Measurements from ENCODE around the gene CPNE4. TPM values are rescaled to one million over a fixed set of nuclear protein-coding genes. Genes with fewer than 3 reads are reported as not detected.
"Not testable (repeated sequence)": the region's sequence is repeated elsewhere in the genome, so short reads cannot be mapped to it uniquely, and the experiment has no call there.

CPNE4 gene
- total RNA-seq, 1 experiment from 2014 or later, result not detected

GRCh38 chr3:131960324-131960723 lies 74.5 kb downstream of the CPNE4 start:
- DNase-seq (ENCODE audit: low read depth), result no peak

GRCh38 chr3:131957980-131958379 lies 76.8 kb downstream of the CPNE4 start:
- DNase-seq (ENCODE audit: low read depth), result no peak

GRCh38 chr3:131957511-131957910 lies 77.3 kb downstream of the CPNE4 start:
- no peak for DNase-seq (ENCODE audit: low read depth)

DNA sequence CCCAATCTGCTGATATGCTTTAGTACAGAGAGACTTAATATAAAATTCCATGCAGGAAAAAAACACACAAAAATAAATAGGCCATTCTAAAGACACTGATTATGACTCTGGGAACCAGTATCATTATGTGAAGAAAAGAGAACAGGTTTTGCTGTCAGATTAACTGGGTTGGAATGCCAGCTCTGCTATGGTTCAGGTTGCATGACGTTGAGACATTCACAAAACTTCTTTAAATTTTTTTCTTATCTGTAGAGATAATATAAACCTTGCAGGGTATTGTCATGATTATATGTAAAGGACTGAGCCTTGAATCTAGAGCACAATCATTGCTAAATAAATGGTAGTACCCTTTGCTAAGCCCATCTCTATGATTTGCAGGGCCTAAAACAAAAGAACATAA lies 86.0 kb downstream of the CPNE4 start:
- DNase-seq (ENCODE audit: low read depth), result no peak

- no peak for DNase-seq (ENCODE audit: low read depth)
Observed at GRCh38 chr3:131944676-131945075, 90.1 kb downstream of the CPNE4 start.

- no peak for DNase-seq (ENCODE audit: low read depth)
Observed at GRCh38 chr3:131933665-131934064, 101.1 kb downstream of the CPNE4 start.

DNA sequence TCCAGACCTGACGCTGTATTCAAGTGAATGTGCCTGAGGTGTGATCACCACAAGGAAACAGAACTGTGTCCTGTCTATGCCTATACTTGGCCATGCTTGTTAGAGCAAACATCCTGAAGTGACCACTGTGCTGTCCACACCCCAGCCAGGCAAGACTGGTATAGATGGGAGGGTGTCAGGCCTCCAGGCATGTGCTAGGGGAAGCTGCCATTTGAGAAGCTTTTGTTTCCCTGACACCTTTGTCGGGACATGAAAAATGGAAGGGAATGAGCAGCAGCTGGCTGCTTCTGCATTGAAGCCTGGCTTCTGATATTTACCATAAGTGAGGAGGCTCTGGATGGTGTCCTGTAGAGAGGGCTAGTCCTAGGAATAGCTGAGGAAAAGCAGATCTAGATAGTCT lies 106.2 kb downstream of the CPNE4 start:
- DNase-seq (ENCODE audit: low read depth), result no peak

DNA sequence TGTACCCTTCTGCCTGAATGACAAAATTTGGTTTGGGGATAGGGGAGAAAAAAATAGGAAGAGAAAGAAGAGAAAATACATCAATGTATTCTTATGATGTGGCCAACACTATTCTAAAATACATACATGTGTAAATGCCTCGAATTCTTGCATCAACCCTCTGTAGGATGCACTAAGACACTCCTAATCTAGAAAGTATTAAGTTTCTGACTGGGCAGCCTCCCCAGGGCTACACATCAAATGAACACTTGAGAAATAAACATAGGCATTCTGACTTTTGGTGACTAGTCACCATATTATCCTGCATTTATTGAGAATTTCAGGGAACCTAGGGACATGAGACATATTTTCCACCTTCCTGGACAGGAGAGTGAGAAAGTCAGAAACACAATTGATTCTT lies 109.2 kb downstream of the CPNE4 start:
- DNase-seq (ENCODE audit: low read depth), result no peak

GRCh38 chr3:131922356-131922755 lies 112.5 kb downstream of the CPNE4 start:
- DNase-seq (ENCODE audit: low read depth), result no peak

GRCh38 chr3:131917006-131917405 lies 117.8 kb downstream of the CPNE4 start:
- DNase-seq (ENCODE audit: low read depth), result no peak

GRCh38 chr3:131914090-131914691 lies 120.6 kb downstream of the CPNE4 start:
- no peak for DNase-seq (ENCODE audit: low read depth)

- DNase-seq (ENCODE audit: low read depth), result no peak
Observed at GRCh38 chr3:131912255-131912654, 122.6 kb downstream of the CPNE4 start.

GRCh38 chr3:131907796-131908195 lies 127.0 kb downstream of the CPNE4 start:
- no peak for DNase-seq (ENCODE audit: low read depth)

GRCh38 chr3:131903988-131904415 lies 130.8 kb downstream of the CPNE4 start:
- peak; percentile 21 for DNase-seq (ENCODE audit: low read depth)

DNA sequence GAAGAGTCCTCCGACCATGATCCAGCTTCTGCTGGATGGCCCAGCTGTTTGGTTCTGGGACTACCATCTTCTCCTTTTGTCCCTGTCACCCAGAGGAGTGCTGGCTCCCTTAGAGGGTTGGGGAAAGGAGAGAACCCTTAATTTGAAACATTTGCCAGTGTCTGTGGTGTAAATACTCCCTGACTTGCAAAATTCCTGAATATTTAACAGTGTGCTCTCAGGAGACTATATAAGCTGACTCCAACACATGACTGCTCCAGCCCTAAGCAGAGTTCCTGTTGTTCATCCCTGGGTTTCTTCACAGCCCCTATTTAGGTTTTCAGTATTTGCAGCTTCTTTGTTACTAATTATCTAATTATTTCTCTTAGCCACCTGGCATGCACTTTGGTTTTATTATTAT lies 133.1 kb downstream of the CPNE4 start:
- DNase-seq (ENCODE audit: low read depth), result no peak

DNA sequence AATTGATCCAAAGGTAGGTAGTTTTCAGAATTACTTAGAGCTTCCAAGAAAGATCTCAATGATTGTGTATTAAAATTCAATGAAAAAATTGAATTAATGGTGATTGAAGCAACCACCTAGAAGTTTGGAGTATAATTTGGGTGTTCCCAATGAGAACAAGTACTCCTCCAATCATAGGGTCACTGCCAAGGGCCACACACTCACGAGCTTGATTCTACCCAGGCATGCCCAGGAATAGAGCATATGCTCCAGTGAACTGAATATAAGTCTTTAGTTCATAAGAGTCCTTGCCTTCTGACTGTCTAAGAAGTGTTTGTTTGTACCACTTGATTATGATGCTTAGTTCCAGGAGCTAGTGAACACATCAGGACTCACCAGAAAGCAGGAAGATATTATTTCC lies 133.9 kb downstream of the CPNE4 start:
- no peak for DNase-seq (ENCODE audit: low read depth)

DNA sequence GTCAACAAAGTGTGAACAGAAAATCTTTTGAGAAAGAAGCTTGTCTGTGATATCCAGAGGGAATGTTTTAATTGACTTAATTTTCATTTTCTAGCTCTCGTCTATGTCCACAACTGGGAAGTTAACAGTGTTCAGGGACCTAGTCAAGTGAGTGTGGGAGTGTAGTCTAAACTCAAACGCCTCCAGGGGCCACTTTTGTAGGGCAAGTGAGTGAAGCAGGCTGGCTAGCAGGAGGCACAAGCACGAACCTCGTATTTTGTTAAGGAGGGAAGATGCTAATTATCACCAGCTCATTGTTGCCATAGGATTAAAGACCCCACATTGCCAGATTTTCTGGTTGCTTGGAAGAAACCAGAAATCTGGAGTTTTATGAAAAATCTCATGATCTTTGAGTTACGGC lies 135.8 kb downstream of the CPNE4 start:
- DNase-seq (ENCODE audit: low read depth), result no peak

- DNase-seq (ENCODE audit: low read depth), result no peak
Observed at GRCh38 chr3:131898346-131898745, 136.5 kb downstream of the CPNE4 start.

- no peak for DNase-seq (ENCODE audit: low read depth)
Observed at GRCh38 chr3:131896285-131896684, 138.5 kb downstream of the CPNE4 start.

- no peak for DNase-seq (ENCODE audit: low read depth)
Observed at GRCh38 chr3:131895766-131896165, 139.0 kb downstream of the CPNE4 start.

GRCh38 chr3:131892331-131892730 lies 142.5 kb downstream of the CPNE4 start:
- no peak for DNase-seq (ENCODE audit: low read depth)

DNA sequence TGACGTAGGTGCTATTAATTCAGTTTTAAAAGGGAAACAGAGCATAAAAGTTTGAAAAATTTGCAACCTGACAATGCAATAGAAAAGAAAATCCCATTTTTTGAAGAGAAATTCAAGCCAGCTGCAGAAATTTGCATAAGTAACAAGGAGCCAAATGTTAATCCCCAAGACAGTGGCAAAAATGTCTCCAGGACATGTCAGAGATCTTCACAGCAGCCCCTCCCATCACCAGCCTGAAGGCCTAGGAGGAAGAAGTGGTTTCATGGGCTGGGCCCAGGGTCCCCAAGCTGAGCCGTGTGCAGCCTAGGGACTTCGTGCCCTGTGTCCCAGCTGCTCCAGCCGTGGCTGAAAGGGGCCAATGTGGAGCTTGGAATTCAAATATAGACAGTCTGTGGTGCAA lies 148.9 kb downstream of the CPNE4 start:
- not testable (repeated sequence) for DNase-seq (ENCODE audit: low read depth)

DNA sequence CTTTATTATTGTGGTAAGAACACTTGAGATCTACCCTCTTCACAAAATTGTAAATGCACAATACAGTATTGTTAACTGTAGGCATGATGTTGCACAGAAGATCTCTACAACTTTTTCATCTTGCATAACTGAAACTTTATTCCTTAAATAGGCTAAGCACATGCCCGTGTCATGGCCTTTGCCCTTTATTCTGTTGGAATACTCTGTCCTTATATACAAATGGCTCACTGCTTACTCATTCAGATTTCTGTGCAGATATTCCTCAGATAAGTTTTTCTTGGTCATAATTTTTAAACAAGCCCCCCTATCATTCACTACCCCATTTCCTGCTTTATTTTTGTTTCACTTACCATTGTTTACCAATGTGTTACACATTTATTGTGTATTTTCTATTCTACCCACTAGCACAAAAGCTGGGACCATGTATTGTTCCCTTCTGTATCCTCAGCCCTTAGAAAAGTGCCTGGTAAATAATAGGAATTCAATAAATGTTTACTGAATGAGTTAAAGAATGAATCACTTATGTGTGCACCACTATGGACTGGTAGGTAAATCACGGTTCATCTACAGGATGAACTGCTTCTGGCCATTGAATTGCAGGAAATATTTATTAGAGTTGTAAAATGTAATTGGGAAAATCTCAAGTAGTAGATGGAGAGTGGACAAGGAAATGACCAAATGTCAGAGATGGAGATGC lies 151.0 kb downstream of the CPNE4 start:
- no peak for DNase-seq (ENCODE audit: low read depth)

DNA sequence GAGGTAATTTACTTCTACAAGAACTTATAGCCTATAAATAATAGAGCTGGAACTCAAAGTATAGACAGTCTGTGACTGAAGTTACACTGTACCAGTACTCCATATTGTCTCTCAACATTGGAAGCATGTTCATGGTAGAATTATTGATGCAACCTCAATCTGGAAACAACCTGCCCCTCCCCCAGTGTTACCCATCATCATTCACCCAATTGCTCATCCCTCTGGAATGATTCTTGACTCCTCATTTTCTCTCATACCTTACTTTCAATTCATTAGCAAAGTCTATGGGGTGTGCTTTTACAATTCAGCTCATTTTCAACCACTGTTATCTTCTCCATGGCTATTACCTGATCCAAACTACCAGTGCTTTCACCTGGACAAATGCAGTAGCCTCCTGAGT lies 151.7 kb downstream of the CPNE4 start:
- no peak for DNase-seq (ENCODE audit: low read depth)
